ENCODE measurements around the gene RAPGEF2.
"Not testable (repeated sequence)": the region's sequence is repeated elsewhere in the genome, so short reads cannot be mapped to it uniquely, and the experiment has no call there.

The RAPGEF2 gene

DNA sequence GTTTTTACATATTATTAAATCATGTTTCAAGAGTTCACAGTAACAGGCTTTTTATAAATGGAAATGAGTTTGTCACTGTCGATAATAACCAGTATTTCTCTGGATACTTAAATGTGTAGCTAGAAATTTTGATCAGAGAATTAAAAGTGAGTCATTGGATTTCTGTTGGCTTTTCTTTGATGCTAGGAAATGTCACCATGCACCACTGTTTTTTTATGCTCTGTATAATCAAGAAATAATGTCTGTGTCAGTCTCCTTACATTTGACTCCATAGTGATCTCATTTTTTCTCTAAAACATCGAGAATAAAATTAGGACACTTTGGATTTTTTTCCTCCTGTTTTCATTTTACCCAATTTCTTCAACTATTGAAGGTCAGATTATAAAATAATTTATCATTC is 234.2 kb downstream of the RAPGEF2 start:
- no peak for DNase-seq

DNA sequence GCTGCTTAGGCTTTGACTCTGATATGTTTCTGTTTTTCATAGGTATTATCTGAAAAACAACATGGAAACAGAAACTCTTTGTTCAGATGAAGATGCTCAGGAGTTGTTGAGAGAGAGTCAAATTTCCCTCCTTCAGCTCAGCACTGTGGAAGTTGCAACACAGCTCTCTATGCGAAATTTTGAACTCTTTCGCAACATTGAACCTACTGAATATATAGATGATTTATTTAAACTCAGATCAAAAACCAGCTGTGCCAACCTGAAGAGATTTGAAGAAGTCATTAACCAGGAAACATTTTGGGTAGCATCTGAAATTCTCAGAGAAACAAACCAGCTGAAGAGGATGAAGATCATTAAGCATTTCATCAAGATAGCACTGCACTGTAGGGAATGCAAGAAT is 238.6 kb downstream of the RAPGEF2 start:
- no peak for DNase-seq

DNA sequence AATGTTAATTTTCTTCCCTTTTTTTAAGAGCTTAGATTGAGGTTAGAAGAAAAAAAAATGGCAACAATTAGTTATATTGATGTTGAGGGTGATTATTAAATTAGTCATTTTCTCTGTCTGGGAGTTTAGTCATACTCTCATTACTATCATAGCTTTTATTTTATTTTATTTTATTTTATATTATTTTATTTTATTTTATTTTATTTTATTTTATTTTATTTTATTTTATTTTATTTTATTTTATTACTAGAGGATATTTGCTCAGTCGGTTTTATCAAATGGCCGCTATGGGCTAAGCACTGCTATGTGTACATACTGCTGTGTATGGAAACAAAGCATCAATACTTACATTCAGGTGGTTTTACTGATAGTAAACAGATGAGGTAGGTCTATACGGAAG is 239.5 kb downstream of the RAPGEF2 start:
- no peak for DNase-seq

DNA sequence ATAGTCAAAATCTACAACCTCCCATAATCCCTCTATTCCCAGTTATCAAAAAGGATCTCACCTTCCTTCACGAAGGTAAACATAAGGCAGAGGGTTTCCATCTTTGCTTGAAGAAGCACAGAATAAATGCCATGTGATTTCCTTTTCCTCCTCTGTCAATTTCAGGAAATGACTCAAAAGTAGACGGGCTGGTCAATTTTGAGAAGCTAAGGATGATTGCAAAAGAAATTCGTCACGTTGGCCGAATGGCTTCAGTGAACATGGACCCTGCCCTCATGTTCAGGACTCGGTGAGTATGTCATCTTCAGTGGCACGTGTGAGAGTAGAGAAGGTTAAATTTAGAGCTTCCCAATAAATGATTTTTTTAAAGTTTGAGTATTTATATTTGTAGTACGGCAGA is 240.2 kb downstream of the RAPGEF2 start:
- DNase-seq, result peak; percentile 8

DNA sequence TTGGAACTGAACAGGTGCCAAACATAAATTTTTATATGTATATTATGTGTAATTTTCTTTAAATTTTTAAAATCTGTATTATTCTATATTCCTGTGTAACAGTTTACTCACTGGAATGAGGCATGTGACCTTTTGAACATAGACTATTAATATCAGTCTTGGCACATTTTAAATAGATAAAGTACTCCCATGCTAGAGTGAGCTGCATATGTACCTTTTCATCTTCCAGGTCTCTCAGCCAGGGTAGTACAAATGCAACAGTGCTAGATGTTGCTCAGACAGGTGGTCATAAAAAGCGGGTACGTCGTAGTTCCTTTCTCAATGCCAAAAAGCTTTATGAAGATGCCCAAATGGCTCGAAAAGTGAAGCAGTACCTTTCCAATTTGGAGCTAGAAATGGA is 242.0 kb downstream of the RAPGEF2 start:
- DNase-seq, result no peak

DNA sequence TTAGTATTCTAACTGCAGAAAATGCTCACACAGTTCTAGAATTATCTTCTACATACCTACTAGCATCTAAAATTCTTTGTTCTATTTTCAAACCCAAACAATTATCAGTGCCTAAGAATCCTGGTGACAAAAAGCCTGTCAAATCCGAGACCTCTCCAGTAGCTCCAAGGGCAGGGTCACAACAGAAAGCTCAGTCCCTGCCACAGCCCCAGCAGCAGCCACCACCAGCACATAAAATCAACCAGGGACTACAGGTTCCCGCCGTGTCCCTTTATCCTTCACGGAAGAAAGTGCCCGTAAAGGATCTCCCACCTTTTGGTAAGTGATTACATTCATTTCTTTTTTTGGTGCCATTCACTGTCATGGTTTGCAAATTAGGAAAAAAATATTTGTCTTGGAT is 243.8 kb downstream of the RAPGEF2 start:
- DNase-seq, result no peak

DNA sequence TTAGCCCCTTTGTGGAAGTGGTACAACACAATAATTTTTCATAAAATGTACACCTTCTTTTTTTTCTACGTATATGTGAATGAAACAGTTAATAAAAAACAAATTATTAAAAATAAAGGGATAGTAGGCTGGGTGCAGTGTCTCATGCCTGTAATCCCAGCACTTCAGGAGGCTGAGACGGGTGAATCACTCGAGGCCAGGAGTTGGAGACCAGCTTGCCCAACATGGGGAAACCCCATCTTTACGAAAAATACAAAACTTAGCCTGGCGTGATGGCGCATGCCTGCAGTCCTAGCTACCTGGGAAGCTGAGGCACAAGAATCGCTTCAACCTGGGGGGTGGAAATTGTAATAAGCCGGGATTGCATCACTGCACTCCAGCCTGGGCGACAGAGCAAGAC is 244.9 kb downstream of the RAPGEF2 start:
- no peak for DNase-seq

DNA sequence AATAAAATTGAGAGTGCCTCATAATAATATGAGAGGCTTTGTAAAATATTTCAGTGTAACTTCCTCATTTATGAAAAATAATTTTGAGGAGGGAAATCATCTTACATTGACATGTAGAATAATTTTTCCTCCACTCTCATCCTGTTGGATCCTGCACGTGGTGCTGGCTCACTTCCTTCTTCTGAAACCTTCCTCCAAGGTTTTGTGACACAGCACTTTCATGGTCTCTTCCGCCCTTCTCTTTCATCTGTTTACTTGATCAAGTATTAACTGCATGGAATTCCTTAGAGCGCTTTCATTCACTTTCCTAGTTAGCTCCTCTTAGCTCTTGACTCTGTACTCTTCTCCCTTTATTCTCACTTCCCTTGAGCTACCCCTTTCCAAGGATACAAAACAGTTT is 246.5 kb downstream of the RAPGEF2 start:
- no peak for DNase-seq

DNA sequence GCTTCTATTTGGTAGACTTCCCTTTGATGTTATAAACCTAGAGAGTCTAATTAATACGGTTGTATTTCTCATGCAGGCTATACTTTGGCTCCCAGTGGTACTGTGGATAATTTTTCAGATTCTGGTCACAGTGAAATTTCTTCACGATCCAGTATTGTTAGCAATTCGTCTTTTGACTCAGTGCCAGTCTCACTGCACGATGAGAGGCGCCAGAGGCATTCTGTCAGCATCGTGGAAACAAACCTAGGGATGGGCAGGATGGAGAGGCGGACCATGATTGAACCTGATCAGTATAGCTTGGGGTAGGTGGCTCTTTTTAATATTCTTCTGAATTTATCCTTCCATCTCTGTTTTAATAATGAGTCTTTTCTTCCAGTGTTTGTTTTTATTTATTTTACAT is 249.7 kb downstream of the RAPGEF2 start:
- no peak for DNase-seq

DNA sequence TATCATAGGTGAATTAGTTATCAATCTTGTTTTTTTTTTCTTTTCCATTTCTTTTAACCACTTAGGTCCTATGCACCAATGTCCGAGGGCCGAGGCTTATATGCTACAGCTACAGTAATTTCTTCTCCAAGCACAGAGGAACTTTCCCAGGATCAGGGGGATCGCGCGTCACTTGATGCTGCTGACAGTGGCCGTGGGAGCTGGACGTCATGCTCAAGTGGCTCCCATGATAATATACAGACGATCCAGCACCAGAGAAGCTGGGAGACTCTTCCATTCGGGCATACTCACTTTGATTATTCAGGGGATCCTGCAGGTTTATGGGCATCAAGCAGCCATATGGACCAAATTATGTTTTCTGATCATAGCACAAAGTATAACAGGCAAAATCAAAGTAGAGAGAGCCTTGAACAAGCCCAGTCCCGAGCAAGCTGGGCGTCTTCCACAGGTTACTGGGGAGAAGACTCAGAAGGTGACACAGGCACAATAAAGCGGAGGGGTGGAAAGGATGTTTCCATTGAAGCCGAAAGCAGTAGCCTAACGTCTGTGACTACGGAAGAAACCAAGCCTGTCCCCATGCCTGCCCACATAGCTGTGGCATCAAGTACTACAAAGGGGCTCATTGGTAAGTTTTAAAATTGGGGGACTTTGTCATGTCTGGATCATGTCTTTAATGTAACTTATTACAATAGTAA is 250.7 kb downstream of the RAPGEF2 start:
- no peak for DNase-seq

DNA sequence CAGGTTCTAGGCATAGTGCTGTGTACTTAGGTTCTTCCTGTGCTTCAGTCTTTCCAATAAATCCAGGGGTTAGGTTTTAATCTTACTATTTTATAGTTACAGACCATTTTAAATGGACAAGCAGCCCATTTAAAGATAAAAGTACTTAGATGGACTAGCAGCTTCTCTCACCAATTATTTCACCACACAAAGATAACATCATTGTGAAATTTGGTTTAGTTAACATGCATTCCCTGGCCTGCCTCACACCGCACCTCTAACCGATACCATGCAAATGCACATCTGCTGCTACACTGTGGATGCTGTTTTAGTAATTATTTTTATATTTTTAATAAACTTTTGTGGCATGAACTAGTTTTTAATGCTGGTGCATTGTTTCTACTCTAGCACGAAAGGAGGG is 252.6 kb downstream of the RAPGEF2 start:
- no peak for DNase-seq

DNA sequence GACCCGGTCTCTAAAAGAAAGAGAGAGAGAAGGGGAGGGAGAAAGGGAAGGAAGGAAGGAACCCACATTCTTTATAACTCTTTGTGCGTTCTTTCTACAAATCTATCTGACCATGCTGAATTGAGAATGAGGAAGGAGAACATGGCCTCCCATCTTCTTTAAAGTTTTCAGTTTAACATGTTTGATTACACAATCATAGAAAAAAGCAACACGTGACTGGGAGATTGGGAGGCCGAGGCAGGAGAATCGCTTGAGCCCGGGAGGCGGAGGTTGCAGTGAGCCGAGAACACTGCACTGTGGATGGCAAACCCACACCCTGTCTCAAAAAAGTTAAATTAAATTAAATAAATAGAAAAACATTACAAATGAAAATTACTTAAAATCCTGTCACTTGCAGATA is 254.5 kb downstream of the RAPGEF2 start:
- no peak for DNase-seq

DNA sequence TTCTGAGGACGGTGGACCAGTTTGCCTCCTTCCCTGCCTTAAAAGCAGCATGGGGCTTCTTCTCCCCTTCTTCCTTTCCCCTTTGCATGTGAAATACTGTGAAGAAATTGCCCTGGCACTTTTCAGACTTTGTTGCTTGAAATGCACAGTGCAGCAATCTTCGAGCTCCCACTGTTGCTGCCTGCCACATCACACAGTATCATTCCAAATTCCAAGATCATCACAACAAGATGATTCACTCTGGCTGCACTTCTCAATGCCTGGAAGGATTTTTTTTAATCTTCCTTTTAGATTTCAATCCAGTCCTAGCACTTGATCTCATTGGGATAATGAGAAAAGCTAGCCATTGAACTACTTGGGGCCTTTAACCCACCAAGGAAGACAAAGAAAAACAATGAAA is 255.3 kb downstream of the RAPGEF2 start:
- DNase-seq, result no peak

DNA sequence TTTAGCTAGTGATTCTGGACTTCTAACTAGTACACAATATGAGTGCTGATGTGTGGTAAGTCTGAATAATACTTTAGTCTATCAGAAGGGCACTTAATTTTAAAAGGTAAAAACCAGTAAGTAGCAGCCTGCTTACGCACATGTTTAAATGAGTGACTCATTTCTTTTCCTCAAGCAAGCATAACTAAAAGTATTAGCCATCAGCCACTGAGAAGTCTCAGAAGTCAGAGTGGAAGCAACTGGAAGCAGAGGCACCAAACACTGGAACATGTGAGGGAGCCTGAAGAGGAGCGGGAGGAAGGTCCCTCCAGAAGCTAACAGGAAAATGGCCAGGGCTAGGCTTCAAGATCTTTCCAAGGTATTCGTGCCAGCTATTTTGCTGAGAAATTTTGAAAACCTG is 257.7 kb downstream of the RAPGEF2 start:
- no peak for DNase-seq

DNA sequence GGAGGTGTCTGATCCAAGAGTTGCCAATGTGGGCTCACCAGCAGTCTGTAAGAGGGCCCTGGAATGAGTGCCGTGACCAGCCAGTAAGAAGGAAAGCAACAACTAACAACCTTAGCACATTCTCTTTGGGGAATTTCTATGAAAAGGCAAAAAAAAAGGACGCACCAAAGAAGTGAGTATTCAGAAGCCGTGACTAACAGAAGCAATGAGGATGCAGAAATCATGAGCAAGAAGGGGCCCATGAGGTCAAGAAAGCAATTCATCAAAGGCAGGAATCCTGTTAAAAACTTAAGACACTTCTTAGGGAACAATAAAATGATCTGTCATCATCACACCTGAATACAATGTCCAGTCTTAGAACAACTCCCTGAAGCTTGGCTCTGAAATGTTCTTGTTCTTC is 260.5 kb downstream of the RAPGEF2 start:
- DNase-seq, result no peak

DNA sequence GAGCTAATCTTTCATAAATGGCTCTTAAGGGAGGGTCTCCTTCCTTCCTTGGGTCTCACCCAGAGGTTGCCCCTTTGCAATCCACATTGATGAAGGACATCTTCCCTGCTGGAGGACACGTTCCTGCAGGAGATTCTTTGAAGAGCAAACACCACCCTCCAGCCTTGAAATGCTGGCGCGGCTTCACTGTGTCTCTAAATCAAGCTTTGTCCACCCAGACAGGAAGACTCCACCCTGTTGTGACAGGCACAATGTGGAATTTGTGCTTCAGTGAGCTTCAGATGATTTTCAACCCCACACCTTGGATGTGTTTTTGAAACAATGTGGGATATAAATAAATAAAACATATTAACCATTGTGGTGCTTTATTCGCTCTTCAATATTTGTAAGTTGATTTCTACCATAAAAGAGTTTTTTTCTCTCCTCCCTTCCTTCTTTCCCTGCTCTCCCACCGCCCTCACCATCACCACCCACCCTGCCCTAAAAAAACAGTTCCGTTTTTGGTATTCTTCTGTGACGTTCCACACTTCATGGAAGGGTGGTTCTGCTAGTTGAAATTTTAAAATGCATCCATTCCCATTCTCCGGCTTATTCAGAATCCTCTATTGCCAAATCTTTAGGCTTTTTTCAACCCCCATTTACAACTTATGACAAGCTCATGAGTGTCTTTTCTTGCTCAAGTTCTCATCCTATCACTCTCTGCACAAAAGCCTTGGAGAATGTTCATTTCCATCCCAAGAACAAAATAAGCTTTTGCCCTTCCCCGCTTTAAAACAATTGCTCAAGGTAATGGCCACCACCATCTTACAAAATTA is 264.3 kb downstream of the RAPGEF2 start:
- DNase-seq, result no peak

DNA sequence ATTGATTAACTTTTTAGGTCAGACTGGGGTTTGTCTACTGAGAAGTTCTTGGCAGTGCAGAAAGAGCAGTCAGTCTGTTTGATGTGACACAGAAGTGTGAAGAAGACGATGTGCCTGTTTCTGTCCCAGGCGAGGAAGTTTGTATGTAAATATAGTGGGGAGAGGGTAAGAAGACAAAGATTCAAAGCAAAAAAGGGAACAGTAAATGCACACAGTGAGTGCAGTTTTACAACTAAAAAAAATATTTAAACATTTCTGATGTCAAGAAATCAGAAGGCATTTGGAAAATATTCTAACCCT is 264.9 kb downstream of the RAPGEF2 start:
- no peak for DNase-seq

DNA sequence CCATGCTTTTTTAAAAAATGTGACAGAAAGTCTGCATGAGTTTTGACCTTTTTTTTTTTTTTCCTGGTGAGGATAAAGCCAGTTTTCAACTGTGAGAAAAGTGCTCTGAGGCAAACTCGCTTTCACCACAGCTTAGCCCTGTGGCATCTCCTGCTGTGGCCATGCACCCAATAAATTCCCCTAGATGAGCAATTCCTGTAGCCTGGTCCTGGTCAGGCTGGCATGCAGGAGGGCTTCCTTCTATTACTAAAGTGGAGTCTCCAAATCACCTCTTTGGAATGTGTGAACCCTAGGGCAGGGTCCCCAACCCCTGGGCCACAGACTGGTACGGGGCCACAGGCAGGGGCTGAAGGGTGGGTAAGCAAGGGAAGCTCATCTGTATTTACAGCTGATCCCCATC is 265.4 kb downstream of the RAPGEF2 start:
- DNase-seq, result no peak

DNA sequence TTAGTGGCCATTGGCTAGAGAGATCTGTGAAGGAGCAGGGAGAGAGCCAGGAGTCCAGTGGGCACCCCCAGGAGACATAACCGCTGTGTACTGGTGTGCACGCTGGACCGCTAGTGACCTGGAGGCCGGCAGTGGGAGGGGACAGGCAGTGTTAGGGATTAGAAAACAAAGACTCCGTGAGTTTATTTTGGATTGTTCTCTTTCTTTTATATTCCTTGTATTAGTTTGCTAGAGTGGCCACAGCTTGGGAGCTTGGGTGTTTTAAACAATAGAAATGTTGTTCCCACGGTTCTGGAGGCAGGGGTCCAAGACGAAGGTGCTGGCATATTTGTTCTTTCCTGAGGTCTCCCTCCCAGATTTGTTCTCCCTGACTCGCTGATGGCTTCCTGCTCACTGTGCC is 266.4 kb downstream of the RAPGEF2 start:
- DNase-seq, result no peak

DNA sequence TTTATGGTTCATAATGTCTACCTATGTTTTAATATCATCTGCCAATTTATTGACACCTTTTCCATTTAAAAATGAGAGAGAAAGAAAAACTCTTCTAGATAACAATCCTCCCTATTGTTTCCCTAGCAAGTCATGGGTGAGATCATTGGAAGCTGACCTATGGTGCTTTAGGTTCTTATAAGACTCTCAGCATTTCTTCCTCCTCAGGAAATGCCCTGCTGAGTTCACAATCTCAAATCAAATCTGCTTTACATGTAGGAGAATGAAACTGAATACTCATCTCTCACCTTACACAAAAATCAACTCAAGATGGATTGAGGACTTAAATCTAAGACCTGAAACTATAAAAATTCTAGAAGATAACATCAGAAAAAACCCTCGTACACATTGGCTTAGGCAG is 267.4 kb downstream of the RAPGEF2 start:
- peak; percentile 9 for DNase-seq

DNA sequence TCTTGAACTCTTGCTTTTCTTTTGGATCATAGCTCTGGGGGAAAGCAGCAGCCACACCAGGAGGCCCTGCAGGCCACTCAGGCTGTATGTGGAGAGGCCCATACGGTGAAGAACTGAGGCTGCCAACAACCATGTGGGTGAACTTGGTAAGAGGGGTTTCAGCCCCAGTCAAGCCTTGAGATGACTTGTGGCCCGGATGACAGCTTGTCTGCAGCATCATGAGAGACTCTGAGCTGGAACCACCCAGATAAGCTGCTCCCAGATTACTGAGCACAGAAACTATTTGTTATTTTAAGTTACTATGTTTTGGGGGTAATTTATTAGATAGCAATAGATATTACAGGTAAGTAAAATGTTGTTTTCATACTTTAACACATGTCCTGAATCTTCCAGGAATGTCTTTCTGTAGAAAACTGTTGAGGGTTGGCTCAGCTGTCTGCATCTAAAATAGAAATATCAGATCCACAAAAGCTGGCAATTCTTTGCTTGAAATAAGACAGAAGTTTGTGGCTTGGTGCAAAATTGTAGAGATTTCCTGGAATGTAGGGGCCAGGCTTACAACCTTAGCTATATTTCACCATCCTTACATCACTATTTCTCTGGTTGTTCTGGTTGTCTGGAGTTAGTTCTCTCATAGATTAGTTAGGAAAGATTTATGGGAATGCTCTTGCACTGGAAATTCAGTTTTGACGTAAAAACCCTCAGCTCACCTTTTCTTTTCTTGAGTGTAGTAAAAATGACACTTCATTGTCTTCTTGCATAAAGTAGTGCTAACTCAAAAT is 272.1 kb downstream of the RAPGEF2 start:
- DNase-seq, result no peak

DNA sequence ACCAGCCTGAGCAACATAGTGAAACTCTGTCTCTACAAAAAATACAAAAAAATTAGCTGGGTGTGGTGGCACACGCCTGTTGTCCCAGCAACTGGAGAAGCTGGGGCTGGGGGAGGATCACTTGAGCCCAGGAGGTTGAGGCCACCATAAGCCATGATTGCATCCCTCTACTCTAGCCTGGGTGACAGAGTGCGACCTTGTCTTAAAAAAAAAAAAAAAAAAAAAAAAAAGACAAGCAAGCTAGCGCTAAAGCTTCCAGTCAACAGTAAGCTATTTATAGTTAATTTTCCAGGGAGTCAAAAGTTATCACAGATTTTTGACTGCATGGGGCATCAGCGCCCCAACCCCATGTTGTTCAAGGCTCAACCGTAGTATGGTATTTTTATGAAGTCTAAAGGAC is 273.4 kb downstream of the RAPGEF2 start:
- no peak for DNase-seq

DNA sequence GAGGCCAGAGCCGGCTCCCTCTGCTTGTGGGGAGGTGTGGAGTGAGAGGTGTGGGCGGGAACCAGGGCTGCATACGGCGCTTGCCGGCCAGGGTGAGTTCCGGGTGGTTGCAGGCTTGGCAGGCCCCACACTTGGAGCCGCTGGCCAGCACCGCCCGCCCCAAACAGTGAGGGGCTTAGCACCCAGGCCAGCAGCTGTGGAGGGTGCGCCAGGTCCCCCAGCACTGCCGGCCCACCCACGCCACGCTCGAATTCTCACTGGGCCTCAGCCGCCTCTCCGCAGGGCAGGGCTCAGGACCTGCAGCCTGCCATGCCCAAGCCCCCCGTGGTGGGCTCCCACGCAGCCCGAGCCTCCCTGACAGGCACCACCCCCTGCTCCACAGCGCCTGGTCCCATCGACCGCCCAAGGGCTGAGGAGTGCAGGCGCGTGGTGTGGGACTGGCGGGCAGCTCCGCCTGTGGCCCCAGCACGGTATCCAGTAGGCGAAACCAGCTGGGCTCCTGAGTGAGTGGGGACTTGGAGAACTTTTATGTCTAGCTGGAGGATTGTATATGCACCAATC is 275.3 kb downstream of the RAPGEF2 start:
- no peak for DNase-seq

DNA sequence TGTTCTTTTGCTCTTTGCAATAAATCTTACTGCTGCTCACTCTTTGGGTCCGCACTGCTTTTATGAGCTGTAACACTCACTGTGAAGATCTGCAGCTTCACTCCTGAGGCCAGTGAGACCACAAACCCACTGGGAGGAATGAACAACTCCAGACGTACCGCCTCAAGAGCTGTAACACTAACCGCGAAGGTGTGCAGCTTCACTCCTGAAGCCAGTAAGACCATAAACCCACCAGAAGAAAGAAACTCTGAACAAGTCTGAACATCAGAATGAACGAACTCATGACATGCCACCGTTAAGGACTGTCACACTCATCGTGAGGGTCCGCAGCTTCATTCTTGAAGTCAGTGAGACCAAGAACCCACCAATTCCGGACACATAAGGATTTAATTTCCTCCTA is 276.2 kb downstream of the RAPGEF2 start:
- DNase-seq, result not testable (repeated sequence)
